Measurements from ENCODE around the gene IGSF22. TPM values are rescaled to one million over a fixed set of nuclear protein-coding genes. Genes with fewer than 3 reads are reported as not detected.
"Not testable (repeated sequence)": the region's sequence is repeated elsewhere in the genome, so short reads cannot be mapped to it uniquely, and the experiment has no call there.

Gene IGSF22
- total RNA-seq, 1 experiment from 2014 or later: 0.52 TPM

DNA sequence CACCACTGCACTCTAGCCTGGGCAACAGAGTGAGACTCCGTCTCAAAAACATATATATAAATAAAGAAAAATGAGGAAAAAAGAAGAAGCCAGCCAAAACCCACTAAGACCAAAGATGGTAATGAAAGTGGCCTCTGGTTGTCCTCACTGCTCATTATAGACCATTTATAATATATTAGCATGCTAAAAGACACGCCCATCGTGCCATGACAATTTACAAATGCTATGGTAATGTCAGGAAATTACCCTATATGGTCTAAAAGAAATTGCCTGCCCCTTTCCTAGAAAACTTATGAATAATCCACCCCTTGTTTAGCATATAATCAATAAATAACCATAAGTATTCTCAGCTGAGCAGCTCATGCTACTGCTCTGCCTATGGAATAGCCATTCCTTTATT is 43.5 kb downstream of the IGSF22 start:
- no peak overlapping the region for H3K4me3 Mint-ChIP-seq
- TF ChIP-seq, protein P1, sequence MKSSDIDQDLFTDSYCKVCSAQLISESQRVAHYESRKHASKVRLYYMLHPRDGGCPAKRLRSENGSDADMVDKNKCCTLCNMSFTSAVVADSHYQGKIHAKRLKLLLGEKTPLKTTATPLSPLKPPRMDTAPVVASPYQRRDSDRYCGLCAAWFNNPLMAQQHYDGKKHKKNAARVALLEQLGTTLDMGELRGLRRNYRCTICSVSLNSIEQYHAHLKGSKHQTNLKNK (CRISPR knock-in tag; IDR thresholded peaks at IDR 0.05): no peak
- TF ChIP-seq, protein P2, sequence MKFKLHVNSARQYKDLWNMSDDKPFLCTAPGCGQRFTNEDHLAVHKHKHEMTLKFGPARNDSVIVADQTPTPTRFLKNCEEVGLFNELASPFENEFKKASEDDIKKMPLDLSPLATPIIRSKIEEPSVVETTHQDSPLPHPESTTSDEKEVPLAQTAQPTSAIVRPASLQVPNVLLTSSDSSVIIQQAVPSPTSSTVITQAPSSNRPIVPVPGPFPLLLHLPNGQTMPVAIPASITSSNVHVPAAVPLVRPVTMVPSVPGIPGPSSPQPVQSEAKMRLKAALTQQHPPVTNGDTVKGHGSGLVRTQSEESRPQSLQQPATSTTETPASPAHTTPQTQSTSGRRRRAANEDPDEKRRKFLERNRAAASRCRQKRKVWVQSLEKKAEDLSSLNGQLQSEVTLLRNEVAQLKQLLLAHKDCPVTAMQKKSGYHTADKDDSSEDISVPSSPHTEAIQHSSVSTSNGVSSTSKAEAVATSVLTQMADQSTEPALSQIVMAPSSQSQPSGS (CRISPR knock-in tag; IDR thresholded peaks at IDR 0.05; ENCODE audit: borderline replicate concordance, low read depth): no peak
- TF ChIP-seq, protein P3, sequence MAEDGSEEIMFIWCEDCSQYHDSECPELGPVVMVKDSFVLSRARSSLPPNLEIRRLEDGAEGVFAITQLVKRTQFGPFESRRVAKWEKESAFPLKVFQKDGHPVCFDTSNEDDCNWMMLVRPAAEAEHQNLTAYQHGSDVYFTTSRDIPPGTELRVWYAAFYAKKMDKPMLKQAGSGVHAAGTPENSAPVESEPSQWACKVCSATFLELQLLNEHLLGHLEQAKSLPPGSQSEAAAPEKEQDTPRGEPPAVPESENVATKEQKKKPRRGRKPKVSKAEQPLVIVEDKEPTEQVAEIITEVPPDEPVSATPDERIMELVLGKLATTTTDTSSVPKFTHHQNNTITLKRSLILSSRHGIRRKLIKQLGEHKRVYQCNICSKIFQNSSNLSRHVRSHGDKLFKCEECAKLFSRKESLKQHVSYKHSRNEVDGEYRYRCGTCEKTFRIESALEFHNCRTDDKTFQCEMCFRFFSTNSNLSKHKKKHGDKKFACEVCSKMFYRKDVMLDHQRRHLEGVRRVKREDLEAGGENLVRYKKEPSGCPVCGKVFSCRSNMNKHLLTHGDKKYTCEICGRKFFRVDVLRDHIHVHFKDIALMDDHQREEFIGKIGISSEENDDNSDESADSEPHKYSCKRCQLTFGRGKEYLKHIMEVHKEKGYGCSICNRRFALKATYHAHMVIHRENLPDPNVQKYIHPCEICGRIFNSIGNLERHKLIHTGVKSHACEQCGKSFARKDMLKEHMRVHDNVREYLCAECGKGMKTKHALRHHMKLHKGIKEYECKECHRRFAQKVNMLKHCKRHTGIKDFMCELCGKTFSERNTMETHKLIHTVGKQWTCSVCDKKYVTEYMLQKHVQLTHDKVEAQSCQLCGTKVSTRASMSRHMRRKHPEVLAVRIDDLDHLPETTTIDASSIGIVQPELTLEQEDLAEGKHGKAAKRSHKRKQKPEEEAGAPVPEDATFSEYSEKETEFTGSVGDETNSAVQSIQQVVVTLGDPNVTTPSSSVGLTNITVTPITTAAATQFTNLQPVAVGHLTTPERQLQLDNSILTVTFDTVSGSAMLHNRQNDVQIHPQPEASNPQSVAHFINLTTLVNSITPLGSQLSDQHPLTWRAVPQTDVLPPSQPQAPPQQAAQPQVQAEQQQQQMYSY (CRISPR knock-in tag; IDR thresholded peaks at IDR 0.05): no peak
- TF ChIP-seq SOX15 (CRISPR knock-in tag; IDR thresholded peaks at IDR 0.05) (no peak), ZNF263 (CRISPR knock-in tag; IDR thresholded peaks at IDR 0.05; ENCODE audit: low read depth) (no peak)
- TF ChIP-seq, protein P4, sequence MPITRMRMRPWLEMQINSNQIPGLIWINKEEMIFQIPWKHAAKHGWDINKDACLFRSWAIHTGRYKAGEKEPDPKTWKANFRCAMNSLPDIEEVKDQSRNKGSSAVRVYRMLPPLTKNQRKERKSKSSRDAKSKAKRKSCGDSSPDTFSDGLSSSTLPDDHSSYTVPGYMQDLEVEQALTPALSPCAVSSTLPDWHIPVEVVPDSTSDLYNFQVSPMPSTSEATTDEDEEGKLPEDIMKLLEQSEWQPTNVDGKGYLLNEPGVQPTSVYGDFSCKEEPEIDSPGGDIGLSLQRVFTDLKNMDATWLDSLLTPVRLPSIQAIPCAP (CRISPR knock-in tag; IDR thresholded peaks at IDR 0.05): no peak
- ATAC-seq (no peak), DNase-seq (ENCODE audit: low spot score) (no peak)
- POLR2A ChIA-PET: no interaction called here
- H3K36me3 Mint-ChIP-seq: no peaks in the 10 kb centered on the region
- CTCF ChIA-PET: no interaction called here
- H3K9me3 Mint-ChIP-seq: no peaks in the 10 kb centered on the region
- no peaks in the 10 kb centered on the region; the same call in 1 of the 2 replicates for H3K27me3 Mint-ChIP-seq (ENCODE audit: low read depth)
- 0 out of 2 replicates have a peak, but pooled peaks cover 5% of the 10 kb centered on the region for H3K4me1 Mint-ChIP-seq
- H3K27ac Mint-ChIP-seq: no peak overlapping the region

DNA sequence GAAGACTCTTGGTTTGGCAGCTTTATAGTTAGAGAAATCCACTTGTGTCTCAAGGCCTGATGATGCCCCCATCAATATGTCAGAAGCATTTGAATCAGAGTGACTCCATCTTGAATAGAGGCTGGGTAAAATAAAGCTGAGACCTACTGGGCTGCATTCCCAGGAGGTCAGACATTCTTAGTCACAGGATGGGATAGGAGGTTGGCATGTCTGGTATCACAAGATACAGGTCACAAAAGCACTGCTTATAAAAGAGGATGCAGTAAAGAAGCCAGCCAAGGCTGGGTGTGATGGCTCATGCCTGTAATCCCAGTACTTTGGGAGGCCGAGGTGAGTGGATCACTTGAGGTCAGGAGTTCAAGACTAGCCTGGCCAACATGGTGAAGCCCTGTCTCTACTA is 44.0 kb downstream of the IGSF22 start:
- H3K36me3 Mint-ChIP-seq; ATAC-seq; H3K27ac Mint-ChIP-seq; H3K4me3 Mint-ChIP-seq; H3K4me1 Mint-ChIP-seq; POLR2A ChIA-PET; H3K9me3 Mint-ChIP-seq; H3K27me3 Mint-ChIP-seq (ENCODE audit: low read depth); DNase-seq (ENCODE audit: low spot score): not testable (repeated sequence)
- CTCF ChIA-PET: interaction anchor here (0.6 to 1.2 kb wide), 2 partner anchors 40 to 161 kb away, joined by 3 to 4 read pairs; no protein-coding TSS in a partner anchor

DNA sequence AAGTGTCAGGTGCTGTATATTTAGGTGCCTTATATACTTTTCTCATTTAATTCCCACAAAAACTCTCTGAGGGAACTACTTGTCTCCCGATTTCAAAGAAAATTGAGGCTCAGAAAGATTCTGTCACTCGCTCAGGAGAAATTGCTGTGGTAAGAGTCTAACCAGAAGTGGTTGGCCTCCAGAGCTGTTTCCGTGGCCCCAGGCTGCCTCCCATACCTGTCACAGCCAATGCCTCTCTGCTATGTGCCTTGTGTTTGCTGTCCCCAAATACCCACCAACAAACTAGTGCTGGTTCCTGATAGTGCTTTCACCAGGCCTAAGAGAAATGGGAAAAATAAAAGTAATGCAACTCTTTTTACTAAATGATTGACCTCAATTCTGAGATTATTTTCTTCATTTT is 48.4 kb downstream of the IGSF22 start:
- no peaks in the 10 kb centered on the region for H3K9me3 Mint-ChIP-seq
- ATAC-seq: no peak
- H3K4me3 Mint-ChIP-seq: no peak overlapping the region
- CTCF ChIA-PET: interaction anchor here (0.7 to 1.9 kb wide), 2 partner anchors 68 to 87 kb away, joined by 4 to 6 read pairs; no protein-coding TSS in a partner anchor
- no peak for TF ChIP-seq NFE2L1 (CRISPR knock-in tag; IDR thresholded peaks at IDR 0.05)
- no peak for TF ChIP-seq GTF2I (CRISPR knock-in tag; conservative IDR thresholded peaks at IDR 0.05)
- TF ChIP-seq, protein P5, sequence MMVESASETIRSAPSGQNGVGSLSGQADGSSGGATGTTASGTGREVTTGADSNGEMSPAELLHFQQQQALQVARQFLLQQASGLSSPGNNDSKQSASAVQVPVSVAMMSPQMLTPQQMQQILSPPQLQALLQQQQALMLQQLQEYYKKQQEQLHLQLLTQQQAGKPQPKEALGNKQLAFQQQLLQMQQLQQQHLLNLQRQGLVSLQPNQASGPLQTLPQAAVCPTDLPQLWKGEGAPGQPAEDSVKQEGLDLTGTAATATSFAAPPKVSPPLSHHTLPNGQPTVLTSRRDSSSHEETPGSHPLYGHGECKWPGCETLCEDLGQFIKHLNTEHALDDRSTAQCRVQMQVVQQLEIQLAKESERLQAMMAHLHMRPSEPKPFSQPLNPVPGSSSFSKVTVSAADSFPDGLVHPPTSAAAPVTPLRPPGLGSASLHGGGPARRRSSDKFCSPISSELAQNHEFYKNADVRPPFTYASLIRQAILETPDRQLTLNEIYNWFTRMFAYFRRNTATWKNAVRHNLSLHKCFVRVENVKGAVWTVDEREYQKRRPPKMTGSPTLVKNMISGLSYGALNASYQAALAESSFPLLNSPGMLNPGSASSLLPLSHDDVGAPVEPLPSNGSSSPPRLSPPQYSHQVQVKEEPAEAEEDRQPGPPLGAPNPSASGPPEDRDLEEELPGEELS (CRISPR knock-in tag; IDR thresholded peaks at IDR 0.05): no peak
- no peak for TF ChIP-seq ETV6 (CRISPR knock-in tag; IDR thresholded peaks at IDR 0.05)
- TF ChIP-seq, protein P6, sequence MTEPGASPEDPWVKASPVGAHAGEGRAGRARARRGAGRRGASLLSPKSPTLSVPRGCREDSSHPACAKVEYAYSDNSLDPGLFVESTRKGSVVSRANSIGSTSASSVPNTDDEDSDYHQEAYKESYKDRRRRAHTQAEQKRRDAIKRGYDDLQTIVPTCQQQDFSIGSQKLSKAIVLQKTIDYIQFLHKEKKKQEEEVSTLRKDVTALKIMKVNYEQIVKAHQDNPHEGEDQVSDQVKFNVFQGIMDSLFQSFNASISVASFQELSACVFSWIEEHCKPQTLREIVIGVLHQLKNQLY (CRISPR knock-in tag; IDR thresholded peaks at IDR 0.05): no peak
- TF ChIP-seq, protein P7, sequence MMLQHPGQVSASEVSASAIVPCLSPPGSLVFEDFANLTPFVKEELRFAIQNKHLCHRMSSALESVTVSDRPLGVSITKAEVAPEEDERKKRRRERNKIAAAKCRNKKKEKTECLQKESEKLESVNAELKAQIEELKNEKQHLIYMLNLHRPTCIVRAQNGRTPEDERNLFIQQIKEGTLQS (CRISPR knock-in tag; conservative IDR thresholded peaks at IDR 0.05): no peak
- TF ChIP-seq, protein P8, sequence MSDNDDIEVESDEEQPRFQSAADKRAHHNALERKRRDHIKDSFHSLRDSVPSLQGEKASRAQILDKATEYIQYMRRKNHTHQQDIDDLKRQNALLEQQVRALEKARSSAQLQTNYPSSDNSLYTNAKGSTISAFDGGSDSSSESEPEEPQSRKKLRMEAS (CRISPR knock-in tag; IDR thresholded peaks at IDR 0.05): no peak
- no peak for TF ChIP-seq SMAD3 (CRISPR knock-in tag; IDR thresholded peaks at IDR 0.05; ENCODE audit: borderline replicate concordance)
- H3K4me1 Mint-ChIP-seq: no peaks in the 10 kb centered on the region
- H3K36me3 Mint-ChIP-seq: no peaks in the 10 kb centered on the region
- H3K27me3 Mint-ChIP-seq (ENCODE audit: low read depth): no peaks in the 10 kb centered on the region
- no peak overlapping the region for H3K27ac Mint-ChIP-seq
- DNase-seq (ENCODE audit: low spot score): no peak
- POLR2A ChIA-PET: no interaction called here
